Caco-2 (cell line): ENCODE measurements around the gene NEURL1B. TPM values are rescaled to one million over a fixed set of nuclear protein-coding genes. Genes with fewer than 3 reads are reported as not detected.

Experiments used
- BruUV-seq: library from RNA; stranded (reverse); fragments of 400-500 nt; replicated peaks from 2 replicates; lab custom pipeline; 2021; lab: Mats Ljungman, UMichigan
- CTCF ChIA-PET: fragments of 300-600 bp; sonication (Branson Sonifier 250); formaldehyde crosslinking; loops from one replicate; lab custom pipeline; 2022; ENCODE audit warnings: antibody characterized with exemption; lab: Charles Lee
- POLR2A ChIA-PET: fragments of 300-600 bp; sonication (Branson Sonifier 250); formaldehyde crosslinking; loops from one replicate; lab custom pipeline; 2022; ENCODE audit warnings: antibody characterized with exemption; lab: Charles Lee
- DNase-seq, 2 experiments: peaks; one replicate each; pipeline versions ENCODE4 v3.0.0 to v3.0.0-alpha.2; 2020 to 2022
- H3K27me3 ChIP-seq: replicated peaks from 2 replicates; pipeline ENCODE4 v1.6.0; 2011; ENCODE audit warnings: low read length; ENCODE audit not compliant: control insufficient read depth, insufficient read depth
- H3K36me3 ChIP-seq: 2 replicates; pipeline ENCODE4 v1.5.1; 2011; ENCODE audit warnings: low read length; ENCODE audit not compliant: control insufficient read depth, insufficient read depth
- H3K4me1 ChIP-seq: fragments of 250-450 bp; sonication (Bioruptor Pico); 2 replicates; pipeline ENCODE4 v1.5.1; 2020; ENCODE audit warnings: mild to moderate bottlenecking
- H3K4me3 ChIP-seq: 2 replicates; pipeline ENCODE4 v1.5.1; 2011; ENCODE audit warnings: low read depth, mild to moderate bottlenecking, control low read depth, low read length
- H3K9me3 ChIP-seq: fragments of 250-450 bp; sonication (Bioruptor Pico); 2 replicates; pipeline ENCODE4 v1.5.1; 2020; ENCODE audit warnings: mild to moderate bottlenecking, moderate library complexity
- H3K27ac Mint-ChIP-seq: one replicate; pipeline ENCODE4 v1.8.0; 2022; ENCODE audit warnings: mixed read lengths; ENCODE audit not compliant: unreplicated experiment
- H3K27me3 Mint-ChIP-seq: one replicate; pipeline ENCODE4 v1.8.0; 2022; ENCODE audit warnings: mixed read lengths; ENCODE audit not compliant: insufficient read depth, unreplicated experiment
- H3K36me3 Mint-ChIP-seq: one replicate; pipeline ENCODE4 v1.8.0; 2022; ENCODE audit warnings: mild to moderate bottlenecking, mixed read lengths; ENCODE audit not compliant: insufficient read depth, unreplicated experiment
- H3K4me1 Mint-ChIP-seq: one replicate; pipeline ENCODE4 v1.8.0; 2022; ENCODE audit warnings: low read depth, mixed read lengths; ENCODE audit not compliant: unreplicated experiment
- H3K4me3 Mint-ChIP-seq: one replicate; pipeline ENCODE4 v1.8.0; 2022; ENCODE audit warnings: mild to moderate bottlenecking, moderate library complexity, mixed read lengths; ENCODE audit not compliant: unreplicated experiment
- H3K9me3 Mint-ChIP-seq: one replicate; pipeline ENCODE4 v1.8.0; 2022; ENCODE audit warnings: mixed read lengths; ENCODE audit not compliant: unreplicated experiment
- intact Hi-C: fragments of 100-400 bp; cut with micrococcal nuclease; formaldehyde crosslinking; loops from one replicate; pipeline ENCODE4 v1.10.0; 2022; ENCODE audit not compliant: unreplicated experiment
- total RNA-seq: library from RNA; stranded (reverse); gene quantifications from 2 replicates; pipeline ENCODE4 v1.2.3, GENCODE V29; 2022
- TF ChIP-seq, protein P1 (sequence below), 2 experiments: fragments of 200-600 bp in 1 of 2; IDR thresholded peaks; 1 replicate in 1 of 2; 2 replicates in 1 of 2; pipeline versions ENCODE4 v1.5.1 to v1.8.0; 2011 to 2022; ENCODE audit warnings: antibody characterized with exemption in 1 of 2, control low read depth in 1 of 2, inconsistent platforms in 1 of 2, low read depth in 1 of 2, low read length in 1 of 2, mild to moderate bottlenecking in 1 of 2, moderate library complexity in 1 of 2; ENCODE audit not compliant: insufficient read depth in 1 of 2, severe bottlenecking in 1 of 2, unreplicated experiment in 1 of 2

Gene NEURL1B
- total RNA-seq, 1 experiment from 2014 or later, result 7.6 TPM

DNA sequence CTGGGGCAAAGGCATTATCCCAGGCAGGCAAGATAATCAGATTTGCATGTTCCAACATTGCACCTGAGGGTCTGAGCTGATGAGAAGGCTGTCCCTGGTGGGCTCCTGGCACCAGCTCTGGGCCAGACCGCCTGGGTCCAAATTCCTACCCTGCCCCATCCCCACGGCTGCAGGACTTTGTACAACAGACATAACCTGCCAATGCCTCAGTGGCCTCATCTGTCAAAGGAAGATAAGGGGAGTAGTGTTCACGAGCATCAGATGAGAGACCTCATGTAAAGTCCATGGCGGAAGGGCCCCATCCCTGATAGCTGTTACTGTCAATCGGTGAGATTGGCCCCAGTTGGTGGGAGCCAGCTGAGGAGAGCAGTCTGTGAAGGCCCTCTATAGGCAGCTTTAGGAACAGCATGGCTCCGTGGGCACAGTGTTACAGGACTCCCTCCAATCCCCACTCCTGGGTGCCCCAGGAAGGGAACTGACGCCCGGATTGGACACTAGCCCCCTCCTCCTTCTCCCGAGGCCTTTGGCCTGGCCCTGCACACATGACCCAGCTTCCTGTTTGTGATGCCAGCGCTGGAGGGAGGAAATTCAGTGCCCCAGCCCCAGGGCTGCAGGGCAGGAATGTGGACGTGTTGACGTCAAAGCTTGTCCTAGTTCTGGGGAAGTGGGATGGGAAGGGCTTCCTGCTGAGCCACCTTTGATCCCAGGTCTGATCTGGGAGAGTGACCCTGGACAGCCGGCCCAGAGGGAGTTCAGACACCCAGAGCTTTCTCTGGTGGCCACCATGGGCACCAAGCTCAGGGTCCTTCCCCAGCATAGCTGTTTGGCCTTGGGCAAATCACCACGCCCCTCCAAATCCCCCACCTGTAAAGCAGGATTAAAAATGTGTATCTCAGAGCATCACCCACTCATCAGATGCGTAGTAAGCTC is 73.7 kb downstream of the NEURL1B start:
- Histone ChIP-seq H3K36me3 (no peaks in the 10 kb centered on the region), H3K27me3 (no peaks in the 10 kb centered on the region), H3K9me3 (no peaks in the 10 kb centered on the region), H3K4me1 (peaks cover 23% of the 10 kb centered on the region), H3K4me3 (no peak overlapping the region)
- Mint-ChIP-seq H3K36me3 (no peaks in the 10 kb centered on the region), H3K4me3 (no peak overlapping the region), H3K27me3 (no peaks in the 10 kb centered on the region), H3K9me3 (no peaks in the 10 kb centered on the region), H3K4me1 (peaks cover 6% of the 10 kb centered on the region), H3K27ac (no peak overlapping the region)
- peak; percentile 79 to 80 for DNase-seq
- POLR2A ChIA-PET, result interaction anchor here (0.9 to 1.3 kb wide), 4 partner anchors 57 to 342 kb away, joined by 3 to 10 read pairs (median 4); partner anchors contain the start of gene DUSP1
- no TSS peak for BruUV-seq
- CTCF ChIA-PET, result interaction anchor here (0.5 to 3.1 kb wide), 20 partner anchors 8 to 269 kb away, joined by 3 to 31 read pairs (median 5); partner anchors contain the start of genes DUSP1 and RPL26L1
- intact Hi-C loops, result loop anchor here (5.0 kb wide), 1 partner anchor 143 kb away; no protein-coding TSS in a partner anchor
- TF ChIP-seq, protein P1, sequence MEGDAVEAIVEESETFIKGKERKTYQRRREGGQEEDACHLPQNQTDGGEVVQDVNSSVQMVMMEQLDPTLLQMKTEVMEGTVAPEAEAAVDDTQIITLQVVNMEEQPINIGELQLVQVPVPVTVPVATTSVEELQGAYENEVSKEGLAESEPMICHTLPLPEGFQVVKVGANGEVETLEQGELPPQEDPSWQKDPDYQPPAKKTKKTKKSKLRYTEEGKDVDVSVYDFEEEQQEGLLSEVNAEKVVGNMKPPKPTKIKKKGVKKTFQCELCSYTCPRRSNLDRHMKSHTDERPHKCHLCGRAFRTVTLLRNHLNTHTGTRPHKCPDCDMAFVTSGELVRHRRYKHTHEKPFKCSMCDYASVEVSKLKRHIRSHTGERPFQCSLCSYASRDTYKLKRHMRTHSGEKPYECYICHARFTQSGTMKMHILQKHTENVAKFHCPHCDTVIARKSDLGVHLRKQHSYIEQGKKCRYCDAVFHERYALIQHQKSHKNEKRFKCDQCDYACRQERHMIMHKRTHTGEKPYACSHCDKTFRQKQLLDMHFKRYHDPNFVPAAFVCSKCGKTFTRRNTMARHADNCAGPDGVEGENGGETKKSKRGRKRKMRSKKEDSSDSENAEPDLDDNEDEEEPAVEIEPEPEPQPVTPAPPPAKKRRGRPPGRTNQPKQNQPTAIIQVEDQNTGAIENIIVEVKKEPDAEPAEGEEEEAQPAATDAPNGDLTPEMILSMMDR (IDR thresholded peaks at IDR 0.05; ENCODE audit: insufficient read depth in 1 of 2, low read depth in 1 of 2, low read length in 1 of 2, severe bottlenecking in 1 of 2, unreplicated experiment in 1 of 2), result peak; percentile 84 to 85

DNA sequence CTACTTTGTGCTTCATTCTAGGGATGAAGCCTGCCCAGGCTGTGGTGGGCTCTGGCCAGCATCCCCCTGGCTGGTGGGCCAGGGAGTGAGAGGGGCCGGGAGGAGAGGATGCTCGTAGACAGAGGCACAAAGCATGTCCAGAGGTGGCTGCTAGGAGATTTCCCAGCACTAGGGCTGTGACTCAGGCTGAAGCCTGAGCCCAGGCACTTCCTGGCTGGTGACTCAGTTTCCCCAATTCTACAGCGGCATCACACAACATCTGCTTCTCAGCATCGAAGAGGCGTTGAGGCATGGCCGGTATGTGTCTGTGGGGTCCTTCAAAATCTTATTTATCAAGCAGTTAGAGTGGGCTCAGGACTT is 74.3 kb downstream of the NEURL1B start:
- no peak overlapping the region for H3K27ac Mint-ChIP-seq
- Histone ChIP-seq H3K4me1 (peaks cover 23% of the 10 kb centered on the region), H3K4me3 (no peak overlapping the region), H3K27me3 (no peaks in the 10 kb centered on the region), H3K9me3 (no peaks in the 10 kb centered on the region), H3K36me3 (no peaks in the 10 kb centered on the region)
- intact Hi-C loops, result loop anchor here (5.0 kb wide), 1 partner anchor 142 kb away; no protein-coding TSS in a partner anchor
- ChIA-PET CTCF (interaction anchor here (0.9 to 3.1 kb wide), 14 partner anchors 9 to 244 kb away, joined by 3 to 31 read pairs (median 6); partner anchors contain the start of genes DUSP1 and RPL26L1), POLR2A (interaction anchor here (0.9 to 1.3 kb wide), 4 partner anchors 56 to 342 kb away, joined by 3 to 10 read pairs (median 4); partner anchors contain the start of gene DUSP1)
- BruUV-seq, result no TSS peak
- no peaks in the 10 kb centered on the region for H3K36me3 Mint-ChIP-seq
- TF ChIP-seq, protein P1 (IDR thresholded peaks at IDR 0.05; ENCODE audit: insufficient read depth in 1 of 2, low read depth in 1 of 2, low read length in 1 of 2, severe bottlenecking in 1 of 2, unreplicated experiment in 1 of 2), result no peak
- H3K9me3 Mint-ChIP-seq, result no peaks in the 10 kb centered on the region
- H3K27me3 Mint-ChIP-seq, result no peaks in the 10 kb centered on the region
- peaks cover 6% of the 10 kb centered on the region for H3K4me1 Mint-ChIP-seq
- DNase-seq, result no peak
- no peak overlapping the region for H3K4me3 Mint-ChIP-seq
